IPS-NIHi7 (cell line): ENCODE measurements around the gene ARSG.

Experiments used
- DNase-seq: peaks from one replicate; pipeline ENCODE4 v3.0.0; 2012; ENCODE audit warnings: mixed read lengths; ENCODE audit errors: extremely low spot score

The ARSG gene

DNA sequence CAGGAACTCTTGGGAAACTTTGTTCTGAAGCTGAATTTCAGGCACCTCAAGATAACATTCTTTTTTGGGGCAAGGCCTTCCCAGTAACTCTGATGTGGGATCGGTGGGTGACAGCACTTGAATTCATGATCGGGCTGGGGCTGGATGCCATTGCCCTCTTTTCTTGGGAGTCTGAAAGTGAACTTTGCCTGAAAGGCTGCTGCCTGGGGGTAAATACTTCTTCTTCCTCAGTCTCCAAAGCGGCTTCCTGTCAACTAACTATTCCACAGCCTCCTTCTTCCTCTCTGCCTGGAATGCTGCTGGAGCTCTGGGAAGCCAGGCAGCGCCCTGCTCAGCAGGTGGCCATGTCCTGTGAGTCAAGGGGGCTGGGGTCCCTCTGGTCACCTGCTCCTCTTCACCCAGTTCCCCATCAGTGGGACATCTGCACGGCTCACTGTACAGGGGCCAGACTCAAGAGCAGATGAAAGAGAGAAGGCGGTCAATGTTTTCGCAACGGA, 86.5 kb downstream of the ARSG start:
- peak; percentile 26 for DNase-seq

DNA sequence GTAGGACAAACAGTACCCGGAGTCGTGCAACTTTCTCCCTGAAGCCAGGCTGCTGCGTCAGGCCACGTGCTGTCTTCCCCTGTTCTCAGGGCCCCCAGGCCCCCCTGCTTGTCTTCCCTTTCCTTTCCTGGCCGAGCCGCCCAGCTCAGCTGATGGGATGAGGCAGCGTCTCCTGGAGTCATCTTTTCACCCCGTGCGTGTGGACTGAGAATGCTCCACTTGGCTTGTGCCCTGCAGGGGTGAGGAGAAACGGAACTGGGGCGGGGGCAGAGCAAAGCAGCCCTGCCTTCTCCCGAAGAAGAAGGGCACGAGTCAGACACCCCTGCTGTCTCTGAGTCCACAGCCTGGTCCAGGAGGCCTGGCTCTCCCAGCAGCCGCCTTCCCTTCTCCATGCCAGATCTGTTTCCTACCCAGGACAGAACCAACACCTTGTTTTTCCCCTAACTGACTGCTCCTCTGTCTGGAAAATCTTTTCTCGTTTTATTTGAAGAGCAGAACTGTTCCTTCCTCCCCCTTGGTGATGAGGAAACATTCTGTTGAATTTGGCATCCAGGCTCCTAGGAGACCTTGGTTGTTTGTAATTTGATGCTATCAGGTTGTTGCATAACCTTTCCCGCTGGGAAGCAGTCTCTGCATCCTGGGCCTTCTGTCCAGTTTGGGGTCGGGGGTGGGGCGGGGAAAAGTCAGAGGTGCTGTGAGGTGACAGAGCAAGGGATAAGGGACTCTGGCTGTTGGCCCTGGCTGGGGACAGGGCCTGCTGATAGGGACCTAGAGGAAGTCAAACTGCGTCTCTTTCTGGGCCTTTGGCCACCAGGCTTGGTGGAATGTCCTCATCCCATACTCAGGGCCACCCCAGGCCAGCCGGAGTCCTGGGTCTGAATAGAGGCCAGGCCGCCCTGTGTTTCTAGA, 87.2 kb downstream of the ARSG start:
- DNase-seq = peak; percentile 67

DNA sequence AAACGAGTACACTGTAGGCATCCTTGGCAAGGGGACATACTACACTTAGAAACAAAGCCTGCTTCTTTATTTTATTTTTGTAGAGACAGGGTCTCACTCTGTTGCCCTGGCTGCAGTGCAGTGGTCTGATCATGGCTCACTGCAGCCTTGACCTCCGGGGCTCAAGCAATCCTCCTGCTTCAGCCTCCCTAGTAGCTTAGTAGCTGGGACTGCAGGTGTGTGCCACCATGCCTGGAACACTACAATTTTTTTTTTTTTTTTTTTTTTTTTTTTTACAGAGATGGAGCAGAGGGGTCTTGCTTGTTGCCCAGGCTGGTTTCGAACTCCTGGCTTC, 87.8 kb downstream of the ARSG start:
- DNase-seq = no peak

DNA sequence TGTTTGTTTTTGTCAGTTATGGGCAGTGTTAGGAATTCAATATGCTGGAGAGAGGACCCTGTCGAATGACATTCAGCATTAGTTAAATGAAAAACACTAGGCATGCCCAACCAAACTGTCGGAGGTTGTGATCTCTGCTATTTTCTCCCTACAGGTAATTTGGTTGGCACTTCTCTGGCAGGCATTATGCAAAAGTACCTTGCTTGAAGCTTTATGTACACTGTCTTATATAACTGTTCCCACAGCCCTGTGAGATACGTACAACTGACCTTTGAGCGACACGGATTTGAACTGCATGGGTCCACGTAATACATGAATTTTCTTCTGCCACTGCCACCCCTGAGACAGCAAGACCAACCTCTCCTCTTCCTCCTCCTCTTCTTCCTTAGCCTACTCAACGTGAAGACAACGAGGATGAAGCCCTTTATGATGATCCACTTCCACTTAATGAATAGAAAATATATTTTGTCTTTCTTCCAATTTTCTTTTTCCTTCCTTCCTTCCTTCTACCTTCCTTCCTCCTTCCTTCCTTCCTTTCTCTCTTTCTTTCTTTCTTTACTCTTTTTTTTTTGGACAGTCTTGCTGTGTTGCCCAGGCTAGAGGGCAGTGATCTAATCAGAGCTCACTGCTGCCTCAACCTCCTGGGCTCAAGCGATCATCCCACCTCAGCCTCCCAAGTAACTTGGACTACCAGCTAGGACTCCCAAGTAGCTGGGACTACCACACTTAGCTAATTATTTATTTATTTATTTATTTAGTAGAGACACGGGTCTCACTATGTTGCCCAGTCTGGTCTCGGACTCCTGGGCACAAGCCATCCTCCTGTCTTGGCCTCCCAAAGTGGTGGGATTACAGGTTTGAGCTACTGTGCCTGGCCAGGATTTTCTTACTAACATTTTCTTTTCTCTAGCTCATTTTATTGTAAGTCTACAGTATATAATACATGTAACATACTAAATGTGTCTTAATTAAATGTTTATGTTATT, 88.7 kb downstream of the ARSG start:
- no peak for DNase-seq

DNA sequence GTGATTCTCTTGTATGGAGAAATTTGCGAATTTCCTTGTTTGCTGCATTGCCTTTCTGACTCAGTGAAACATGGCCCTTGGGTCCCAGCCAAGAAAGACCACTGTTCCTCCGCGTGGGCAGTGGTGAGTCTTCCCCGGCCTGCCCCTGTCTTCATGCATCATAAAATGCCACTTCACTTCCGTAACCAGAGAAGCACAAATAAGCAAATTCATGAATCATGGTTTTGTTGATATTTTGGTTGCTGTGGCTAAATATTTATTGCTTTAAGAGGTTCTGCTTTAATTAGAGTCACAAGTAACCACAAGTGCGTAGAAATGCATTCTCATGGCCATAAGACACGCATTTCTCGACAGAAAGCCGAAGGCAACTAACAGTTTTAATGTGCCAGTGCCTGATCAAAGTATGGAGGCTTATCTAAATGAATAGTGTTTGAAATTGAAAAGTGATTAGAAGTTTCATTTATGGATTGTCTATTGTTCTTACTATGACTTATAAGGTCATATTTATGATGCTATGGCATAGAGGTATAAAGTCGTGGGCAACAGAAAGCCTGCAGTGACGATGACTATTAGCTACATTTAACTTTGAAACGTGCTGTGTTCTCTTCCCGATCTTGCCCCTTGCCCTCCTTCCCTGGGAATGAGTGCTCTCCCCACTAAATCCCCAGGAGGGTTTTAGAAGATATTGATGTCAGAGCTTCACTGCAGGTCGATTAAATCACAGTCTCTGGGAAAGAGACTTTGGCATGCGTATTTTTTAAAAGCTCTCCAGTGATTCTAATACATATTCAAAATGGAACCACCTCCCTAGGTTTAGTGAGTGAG, 90.0 kb downstream of the ARSG start:
- no peak for DNase-seq

DNA sequence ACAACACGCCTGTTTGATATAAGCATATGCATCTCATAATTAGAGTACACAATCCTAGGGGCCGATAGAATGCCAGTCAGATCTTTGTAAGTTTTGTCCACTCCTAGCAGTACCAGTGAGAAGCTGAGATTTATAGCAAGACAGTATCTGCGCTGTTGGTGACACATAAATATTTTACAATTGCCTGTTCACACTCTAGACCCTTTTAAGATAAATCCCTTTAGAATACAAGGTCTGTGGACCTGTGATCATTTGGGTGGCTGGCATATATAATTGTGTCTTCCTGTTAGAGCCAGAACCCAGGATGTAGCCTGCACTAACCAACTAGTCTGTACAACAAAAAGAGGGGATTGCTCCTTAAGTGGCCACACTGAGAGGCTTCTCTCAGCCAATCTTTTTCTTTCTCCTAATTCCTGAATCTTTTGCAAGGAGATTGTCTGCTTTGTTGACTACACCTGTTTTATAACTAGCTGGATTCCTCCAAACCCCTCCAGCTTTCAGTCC, 91.3 kb downstream of the ARSG start:
- no peak for DNase-seq

DNA sequence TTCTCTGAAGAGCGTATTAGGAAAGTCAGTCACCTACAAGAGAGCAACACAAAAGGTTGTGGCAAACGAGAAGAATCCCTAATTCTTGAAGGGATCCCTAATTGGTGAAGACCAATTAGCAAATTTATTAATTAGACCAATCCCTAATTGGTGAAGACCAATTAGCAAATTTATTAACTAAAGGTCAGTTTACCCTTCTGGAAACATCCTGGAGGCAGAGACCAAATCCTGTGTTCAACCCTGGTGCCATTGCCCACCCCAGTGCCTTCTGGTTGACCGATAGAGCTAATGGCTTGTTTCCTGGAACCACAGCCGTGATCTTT, 91.8 kb downstream of the ARSG start:
- DNase-seq = no peak

DNA sequence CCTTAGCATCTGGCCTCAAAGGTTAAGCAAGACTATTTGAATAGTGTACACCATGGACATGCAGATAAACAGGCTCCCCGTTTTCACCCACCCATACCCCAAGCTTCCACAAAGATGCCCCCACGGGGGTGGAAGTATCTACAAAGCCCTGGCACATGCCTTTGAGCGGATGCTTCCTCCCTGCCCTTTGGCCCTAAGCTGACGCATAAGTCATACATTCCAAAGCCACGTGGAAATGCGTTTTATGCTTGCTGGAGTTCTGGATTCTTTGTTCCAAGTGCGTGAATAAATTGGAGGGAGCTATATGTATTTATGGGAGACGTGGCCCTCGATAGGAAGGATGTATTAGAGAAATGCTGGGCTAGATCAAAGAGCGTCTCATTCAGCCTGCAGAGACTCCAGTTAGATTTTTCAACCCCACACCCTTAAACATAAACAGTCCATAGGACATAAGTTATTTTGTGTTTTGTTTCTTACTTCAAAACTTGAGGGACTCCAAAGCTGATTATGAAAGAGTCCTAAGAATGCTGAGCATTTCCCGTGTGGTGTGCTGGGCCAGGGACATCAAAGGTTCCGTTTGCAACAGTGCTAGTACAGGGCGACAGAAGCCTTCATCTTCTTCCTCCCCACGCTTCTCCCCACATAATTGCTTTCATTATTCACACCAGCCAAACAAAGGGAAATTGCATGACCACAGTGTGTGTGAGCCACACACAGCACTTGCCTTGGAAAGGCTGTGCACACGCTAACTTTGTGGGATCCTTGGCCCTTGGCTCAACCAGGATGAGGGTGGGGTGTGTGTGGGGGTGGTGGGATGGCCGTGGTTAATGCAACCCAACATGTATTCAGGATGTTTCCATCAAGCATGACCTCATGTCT, 92.4 kb downstream of the ARSG start:
- no peak for DNase-seq

DNA sequence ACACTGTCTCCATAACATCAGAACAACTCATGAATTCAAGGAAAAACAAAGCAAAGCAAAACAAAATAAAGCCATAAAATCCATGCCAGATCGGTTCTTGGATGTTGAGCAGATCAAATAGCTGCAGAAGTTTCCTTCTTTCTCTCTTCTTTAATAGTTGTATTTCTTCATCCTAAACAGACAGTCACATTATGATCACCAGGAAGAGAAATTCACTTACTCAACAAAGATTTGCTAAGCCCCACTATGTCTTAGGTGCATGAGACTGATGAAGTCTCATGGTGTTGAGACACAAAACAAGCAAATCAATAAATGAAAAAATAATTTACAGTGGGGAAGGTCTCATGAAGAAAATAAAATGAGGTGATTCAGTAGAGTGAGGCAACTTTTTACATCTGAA, 93.2 kb downstream of the ARSG start:
- DNase-seq = no peak

DNA sequence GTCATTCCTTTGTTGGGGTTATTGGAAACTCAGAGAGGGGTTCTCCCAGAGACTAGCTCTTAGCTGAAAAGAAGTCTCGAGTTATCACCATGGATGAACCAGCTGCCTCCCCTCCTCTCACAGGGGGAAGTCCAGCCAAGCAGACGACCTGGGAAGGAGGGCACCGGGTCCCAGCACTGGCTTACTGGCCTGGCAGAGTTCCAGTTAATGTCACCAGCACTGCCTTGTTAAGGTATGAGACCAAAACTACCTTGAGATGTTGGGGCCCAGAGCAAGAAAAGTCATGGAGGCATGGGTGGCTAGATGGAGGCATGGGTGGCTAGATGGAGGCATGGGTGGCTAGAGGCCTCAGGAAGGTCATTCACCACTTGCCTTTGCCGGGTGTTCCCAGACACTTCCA, 93.6 kb downstream of the ARSG start:
- DNase-seq = no peak

DNA sequence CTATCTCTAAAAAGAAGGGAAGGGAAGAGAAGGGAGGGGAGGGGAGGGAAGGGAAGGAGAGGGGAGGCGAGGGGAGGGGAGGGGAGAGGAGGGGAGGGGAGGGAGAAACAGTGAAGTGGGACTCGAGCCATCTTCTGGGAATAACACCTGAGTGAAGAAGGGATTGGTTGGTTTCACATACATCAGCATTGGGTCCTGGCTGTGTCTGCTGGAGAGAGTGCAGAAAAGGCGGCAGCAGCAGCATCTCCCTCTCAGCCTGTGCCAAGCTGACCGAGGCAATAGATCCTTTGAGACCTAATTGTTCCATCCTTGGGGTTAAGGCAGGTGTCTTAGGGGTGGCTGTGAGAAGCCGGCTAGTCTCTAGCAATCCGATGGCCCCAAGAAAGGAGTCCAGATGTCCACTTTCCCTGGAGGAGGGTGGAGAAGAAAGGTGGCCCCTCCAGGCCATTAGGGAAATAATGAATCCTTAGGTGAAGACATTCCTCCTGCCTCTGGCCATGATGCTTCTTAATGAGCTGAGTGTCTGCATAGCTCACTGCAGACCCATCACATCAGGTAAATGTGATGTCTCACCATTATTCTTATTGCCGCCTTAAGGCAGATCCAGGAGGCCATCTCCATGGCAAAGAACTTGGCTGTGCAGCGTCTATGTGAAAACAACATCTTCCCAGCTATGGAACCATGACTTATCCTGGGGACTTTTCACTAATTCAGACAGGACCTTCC, 94.4 kb downstream of the ARSG start:
- DNase-seq = no peak

DNA sequence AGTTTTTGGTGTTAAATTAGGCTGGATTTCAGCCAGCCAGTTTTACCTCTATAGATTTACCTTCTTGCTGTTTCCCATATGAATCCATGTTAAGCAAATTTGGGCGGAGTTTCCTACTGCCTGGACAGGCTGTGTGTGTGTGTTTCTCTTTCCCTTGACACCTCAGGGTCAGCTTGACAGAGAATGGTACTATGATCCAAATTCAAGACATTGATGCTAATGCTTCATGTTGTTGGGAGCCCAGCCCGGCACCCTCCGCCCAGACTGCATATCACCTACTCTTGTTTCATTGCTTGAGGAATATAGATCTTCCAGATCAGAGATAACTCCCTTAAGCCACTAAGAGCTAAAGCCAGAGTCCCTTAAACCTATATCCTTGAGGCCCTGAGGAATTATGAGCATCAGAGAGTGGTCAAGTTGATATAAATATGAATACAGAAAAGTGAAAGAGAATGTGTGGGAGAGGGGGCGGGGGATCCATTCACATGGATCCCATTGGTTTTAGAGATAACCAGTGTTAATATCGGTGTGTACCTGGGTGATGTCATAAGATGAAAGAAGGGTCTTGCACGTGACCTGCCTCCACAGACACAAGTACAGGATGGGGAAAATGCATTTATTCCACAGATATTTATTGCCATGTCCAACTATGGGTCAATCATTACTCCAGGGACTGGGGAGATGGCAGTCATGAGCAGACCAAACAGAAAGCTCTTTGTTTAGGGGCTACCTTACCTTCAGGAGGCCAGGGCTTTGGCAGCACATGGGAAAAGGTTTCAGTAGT, 96.3 kb downstream of the ARSG start:
- DNase-seq = no peak

DNA sequence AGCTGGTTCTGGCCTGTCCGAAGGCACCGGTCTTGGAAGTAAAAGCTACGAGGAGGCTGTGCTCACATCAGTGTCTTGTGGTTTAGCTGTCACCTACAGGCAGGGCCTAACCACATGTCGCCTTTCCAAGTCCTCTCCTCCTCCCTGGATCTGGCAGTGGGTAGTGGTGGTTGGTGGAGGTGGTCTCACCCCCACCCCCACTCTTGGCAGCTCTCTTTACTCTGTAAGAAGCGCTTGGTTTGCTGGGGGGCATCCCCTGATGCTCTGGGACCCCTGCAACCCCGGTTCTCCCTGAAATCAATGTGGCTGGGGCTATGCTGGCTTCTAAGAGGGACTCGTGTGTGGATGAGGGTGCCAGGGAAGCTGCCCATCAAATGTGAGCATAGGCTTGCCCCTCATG, 97.7 kb downstream of the ARSG start:
- DNase-seq = no peak

DNA sequence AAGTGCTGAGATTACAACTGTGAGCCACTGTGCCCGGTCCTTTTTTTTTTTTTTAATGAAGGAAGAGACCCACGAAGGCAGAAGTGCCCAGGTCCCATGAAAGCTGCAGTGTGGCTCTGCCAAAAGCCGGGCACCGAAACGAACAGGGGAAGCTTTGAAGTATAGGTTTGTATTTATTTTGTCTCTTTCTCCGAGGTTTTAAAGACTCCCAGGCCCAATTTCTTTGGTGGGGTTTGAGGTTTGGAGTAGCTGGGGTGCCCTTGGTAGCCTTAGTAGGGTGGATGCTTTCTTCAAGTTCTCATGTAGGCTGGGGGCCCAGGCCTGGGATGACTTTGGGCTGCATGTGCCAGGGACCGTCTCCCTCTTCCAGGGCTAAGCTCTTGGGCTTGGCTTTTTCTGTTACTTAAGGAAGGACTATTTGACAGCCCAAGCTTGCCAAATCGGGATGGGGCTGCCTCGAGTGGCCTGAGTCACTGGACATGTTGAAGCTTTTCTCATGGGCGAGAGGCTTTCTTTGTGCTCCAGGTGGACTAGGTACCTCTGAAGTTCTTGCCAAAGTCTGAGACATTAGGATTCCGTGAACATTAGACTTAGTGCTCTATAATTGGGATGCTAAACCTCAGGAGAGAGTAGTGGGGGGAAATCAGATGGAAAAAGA, 99.7 kb downstream of the ARSG start:
- no peak for DNase-seq

DNA sequence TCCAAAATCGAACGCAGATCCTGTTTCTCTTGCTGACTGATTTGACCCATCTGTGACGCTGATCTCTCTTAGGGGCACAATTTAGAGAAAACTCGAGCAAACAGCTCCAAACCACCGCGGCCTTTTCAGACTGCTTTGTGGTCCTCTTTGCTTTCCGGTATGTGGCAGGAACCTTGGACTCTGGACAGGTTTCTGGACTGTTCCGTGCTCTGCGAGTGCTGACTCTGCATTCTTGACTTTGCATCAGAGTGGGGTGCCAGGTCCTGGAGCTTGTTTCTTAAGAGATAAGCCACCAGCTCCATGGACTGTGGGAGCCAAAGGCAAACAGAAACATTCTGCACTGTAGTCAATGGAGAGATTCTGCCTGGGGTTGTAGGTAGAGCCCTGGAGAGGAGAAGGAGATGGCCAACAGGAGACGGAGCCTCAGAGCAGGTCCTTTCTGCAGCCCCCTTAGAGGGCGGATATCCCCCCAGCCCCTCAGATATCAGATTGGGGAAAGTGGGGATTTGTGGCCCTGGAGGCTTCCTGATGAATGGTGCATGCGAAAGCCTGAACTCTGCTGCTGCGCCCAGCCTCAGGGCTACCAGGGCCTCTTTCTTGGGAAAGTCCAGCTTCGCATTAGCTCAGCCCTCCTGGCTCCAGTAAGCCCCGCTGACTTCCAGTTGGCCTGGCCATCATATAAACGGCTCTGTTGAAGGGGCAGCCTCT, 100.4 kb downstream of the ARSG start:
- no peak for DNase-seq

DNA sequence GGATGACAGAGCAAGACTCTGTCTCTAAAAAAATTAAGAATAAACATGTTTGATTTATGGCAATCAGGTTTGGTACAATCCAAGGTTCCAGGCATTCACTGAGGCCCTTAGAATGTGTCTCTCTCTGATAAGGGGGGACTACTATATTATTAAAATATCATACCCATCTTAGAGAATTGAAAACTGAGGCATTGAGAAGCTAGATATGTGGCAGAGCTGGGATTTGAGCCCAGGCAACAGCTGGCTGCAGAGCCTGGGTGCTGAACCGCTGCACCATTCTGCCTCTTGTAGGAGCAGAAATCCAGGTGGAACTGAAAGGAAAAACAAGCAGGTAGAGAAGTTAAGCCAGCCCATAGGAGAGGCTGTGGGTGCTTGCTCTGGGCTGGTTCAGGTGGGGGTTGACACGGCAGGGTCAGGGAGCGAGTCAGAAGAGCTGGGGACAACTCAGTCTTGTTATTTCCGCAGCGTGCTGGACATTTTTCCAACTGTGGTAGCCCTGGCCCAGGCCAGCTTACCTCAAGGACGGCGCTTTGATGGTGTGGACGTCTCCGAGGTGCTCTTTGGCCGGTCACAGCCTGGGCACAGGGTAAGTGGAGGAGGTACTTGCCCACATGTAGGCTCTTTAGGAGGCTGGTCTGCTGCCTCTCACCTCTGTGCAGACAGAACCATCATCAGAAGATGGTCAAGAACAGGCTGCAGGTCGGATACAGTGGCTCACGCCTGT, 103.5 kb downstream of the ARSG start:
- DNase-seq = no peak
